ENCODE measurements around the gene CHRNB4. TPM values are rescaled to one million over a fixed set of nuclear protein-coding genes. Genes with fewer than 3 reads are reported as not detected.

CHRNB4 gene
- total RNA-seq, 1 donor from 2014 or later: not detected

GRCh38 chr15:78668987-78669386 lies 28.0 kb upstream of the CHRNB4 start:
- no peak for DNase-seq (ENCODE audit: low spot score)

DNA sequence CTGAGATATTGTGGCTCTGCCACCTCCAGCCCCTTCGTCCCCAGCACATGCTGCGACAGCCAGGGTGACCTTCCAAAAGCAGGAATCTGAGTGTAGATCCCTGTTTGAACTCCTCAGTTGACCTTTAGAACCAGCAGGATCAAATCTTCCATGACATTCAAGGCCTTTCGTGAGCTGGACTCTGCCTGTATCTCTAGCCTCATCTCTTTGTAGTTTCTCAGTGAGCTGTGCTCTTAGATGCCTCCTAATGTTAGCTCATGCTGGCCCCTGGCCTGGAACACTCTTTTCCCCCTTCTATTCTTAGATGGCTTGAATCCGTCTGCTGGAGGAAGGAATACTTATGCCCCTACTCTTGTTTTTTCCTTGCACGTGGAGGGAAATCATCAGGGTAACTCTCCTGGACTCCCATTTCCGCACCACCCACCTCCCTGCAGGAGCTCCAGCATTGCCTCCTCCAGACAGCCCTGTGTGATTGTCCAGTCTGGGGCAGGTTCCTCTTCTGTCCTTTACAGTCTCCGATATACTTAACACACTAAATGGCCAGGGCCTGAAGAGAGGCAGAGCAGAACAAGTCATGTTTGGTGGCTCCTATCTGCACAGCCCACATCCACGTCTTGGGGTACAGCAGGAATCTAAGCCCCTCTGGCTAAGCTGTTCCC lies 26.7 kb upstream of the CHRNB4 start:
- DNase-seq (ENCODE audit: low spot score): peak; percentile 64

- no peak for DNase-seq (ENCODE audit: low spot score)
Measured at GRCh38 chr15:78666010-78666409, 25.0 kb upstream of the CHRNB4 start.

DNA sequence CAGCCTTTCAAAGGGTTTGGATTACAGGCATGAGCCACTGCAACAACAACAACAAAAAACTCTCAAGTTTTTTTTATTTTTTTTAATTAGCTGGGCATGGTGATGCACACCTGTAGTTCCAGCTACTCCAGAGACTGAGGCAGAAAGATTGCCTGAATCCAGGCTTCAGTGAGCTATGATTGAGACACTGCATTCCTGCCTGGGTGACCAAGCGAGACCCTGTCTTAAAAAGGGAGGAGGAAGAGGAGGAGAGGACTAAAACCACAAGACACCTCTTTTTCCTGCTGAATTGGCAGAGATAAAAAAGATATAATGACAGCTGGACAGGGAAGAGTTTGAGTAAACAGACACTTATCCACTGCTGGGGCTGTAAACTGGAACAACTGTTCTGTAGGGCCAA lies 22.7 kb upstream of the CHRNB4 start:
- DNase-seq (ENCODE audit: low spot score): no peak

DNA sequence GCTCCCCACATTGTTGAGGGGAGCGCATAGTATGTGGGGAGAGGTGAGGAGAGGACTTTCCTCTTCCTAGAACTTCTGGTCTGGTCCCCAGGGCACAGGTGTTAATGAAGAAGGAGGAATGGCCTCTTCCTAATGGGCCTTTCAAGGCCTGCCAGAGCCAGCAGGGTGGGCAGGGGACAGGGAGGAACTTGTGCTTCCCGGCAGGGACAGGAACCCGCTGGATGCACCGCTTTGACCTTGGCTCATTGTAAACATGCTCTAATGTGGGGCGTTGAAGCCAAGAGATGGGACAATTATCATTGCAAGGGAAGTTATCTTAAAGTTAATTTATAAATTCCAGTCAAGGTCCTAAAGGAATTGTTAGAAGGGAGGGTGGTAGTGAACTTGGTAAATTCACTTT lies 21.0 kb upstream of the CHRNB4 start:
- no peak for DNase-seq (ENCODE audit: low spot score)

DNA sequence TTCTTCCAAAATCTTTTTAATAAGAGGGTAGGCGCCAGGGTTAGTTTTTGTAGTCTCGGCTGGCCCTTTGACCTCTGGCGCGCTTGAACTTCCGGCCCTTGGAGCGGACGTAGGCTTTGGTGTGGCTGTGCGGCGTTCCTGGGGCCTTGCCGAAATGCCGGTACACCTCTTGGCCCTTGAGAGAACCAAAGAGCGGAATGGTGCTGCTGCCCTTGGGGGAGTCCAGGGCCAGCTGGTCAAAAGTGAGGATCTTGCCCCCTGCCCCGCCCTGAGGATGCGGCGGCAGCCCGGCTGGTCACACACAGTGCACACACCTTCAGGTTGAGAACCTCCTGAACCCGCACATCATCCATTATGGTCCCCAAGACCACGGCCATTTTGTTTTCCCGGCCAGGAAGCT lies 20.0 kb upstream of the CHRNB4 start:
- DNase-seq (ENCODE audit: low spot score): no peak

DNA sequence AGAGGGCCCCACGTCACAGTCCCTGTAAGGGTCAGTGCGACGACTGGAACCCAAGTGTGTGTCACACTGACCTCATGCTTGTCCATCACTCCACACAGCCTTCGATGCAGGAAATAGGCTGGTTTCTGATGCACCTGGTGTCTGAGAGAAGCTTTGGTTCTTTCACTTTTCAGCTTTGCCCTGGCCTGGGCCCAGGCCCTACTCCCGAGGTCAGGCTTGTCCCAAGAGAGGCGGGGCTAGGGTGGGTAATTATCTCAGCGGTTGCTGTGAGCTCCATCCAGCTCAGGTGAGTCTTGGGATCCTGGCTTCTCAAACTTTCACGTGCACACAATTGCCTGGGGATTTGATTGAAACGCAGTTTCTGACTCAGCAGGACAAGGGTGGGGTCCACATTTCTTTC lies 19.6 kb upstream of the CHRNB4 start:
- DNase-seq (ENCODE audit: low spot score): no peak

GRCh38 chr15:78658823-78659222 lies 17.8 kb upstream of the CHRNB4 start:
- no peak for DNase-seq (ENCODE audit: low spot score)

- no peak for DNase-seq (ENCODE audit: low spot score)
Measured at GRCh38 chr15:78654272-78654671, 13.3 kb upstream of the CHRNB4 start.

DNA sequence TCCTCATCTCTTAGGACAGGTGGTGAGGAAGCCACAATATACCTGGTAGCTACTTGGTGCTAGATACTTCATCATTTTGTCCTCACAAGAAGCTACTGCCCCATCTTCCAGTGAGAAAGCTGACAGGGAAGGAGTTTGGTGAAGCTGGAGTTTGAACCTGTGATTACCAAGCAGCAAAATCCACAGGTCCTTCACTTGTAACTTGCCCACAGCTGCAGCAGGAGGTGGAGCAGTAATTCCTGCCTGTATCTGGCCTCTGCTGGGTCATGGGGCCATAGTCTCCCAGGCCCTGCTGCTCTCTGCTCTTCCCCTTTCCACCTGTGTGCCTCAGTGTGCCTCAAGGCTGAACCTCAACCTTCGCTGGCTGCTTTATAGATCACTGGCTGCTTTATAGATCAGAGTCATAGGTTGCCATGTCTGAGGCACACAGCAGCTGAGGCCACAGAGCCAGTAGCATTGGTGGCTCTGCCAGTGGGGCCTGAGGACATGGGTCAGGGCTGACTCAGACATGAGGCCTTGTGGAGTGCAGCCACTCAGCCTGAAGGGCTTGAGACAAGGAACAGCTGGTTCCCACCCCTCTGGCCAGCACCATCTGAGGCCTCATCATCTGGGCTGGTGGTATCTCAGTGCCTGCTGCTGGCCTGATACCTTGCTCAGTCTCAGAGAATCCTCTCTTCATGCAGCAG lies 11.1 kb upstream of the CHRNB4 start:
- DNase-seq (ENCODE audit: low spot score): no peak

- no peak for DNase-seq (ENCODE audit: low spot score)
Measured at GRCh38 chr15:78651007-78651406, 10.0 kb upstream of the CHRNB4 start.

DNA sequence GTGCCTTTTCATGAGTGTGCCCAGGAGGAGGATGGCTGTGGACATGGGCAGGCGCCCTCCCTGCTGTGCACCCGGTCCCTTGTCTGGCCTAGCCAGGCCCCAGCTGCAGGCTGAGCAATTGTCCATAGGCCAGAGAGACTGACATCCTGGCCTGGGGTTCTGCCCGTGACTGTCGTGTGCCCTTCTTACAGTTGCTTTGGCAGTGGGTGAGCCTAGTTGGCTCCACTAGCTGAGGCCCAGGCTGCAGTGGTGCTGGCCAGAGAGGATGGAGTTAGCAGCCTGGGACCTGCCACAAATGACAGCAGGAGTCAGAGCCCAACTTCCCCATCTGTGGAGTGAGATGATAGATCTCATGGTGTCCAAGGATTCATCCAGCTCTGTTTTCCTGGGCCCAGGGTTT lies 9.0 kb upstream of the CHRNB4 start:
- DNase-seq (ENCODE audit: low spot score): no peak

DNA sequence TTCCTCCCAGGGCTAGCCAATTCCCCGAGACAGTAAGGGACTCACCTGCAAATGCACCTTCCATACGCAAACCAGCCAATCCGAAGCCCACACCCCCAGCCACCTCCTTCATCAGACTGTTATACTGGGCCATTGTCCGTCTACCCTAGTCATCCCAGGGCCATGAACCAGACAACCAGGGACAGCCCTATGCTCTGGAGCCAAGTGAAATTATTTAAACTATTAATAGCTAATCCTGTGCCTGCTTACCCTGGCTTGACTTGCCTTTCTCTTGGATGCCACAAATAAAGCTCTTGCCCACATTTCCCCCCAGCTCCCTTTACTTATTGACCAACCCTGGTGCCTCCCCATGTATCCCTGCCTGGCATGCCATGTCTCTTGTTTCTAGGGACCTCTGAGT lies 4.0 kb upstream of the CHRNB4 start:
- DNase-seq (ENCODE audit: low spot score): no peak

GRCh38 chr15:78642331-78642730 lies 1.3 kb upstream of the CHRNB4 start:
- no peak for DNase-seq (ENCODE audit: low spot score)

DNA sequence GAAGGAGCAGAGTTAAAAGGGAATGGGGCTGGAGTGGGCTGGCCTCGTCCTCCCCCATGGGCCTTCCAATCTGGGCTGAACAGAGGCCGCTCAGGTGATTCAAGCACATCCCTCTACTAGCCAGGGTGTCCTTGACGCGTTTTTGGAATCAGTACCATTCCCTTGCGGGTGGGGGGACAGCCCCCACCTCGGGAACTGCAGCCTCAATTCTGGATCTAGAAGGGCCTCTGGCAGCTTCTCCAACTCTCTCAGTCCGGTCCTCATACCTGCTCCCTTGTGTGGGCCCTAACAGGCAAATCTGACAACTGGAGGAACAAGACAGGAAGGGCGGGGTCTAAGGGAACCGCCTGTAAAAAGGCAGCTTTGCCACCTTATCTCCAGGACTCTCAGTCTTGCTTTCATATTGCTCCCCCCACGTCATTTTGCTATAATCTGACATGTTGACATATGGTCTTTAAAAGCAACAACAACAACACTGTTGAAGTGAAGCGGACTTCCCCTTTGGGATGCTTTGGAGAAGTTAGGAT lies 802 bp upstream of the CHRNB4 start:
- no peak for DNase-seq (ENCODE audit: low spot score)

DNA sequence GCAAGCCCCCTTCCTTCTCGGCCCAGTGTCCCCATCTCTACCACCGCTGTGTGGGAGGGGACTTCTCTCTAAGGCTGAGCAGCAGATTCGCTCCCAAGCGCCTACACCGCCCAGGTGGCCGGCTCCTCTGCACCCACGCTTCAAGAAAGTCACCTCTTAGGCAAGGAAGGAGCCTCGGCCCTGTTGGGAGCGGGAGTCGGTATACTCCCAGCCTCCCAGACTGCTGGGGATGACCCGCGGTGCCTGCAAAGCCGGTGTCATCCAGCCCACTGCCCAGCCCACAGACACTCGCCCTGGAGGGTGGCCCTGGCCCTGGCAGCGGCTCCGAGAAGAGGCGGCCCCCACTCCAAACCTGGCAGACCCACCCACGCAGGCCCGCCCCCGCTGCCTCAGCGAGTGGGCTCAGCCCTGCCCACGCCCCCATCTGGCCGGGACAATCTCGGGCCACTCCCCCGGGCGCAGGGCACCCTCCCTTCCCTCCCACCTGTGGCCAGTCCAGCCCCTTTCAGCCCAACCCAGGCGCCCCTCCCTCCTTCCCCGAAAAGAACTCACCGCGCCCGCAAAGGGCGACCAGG lies 396 bp downstream of the CHRNB4 start:
- DNase-seq (ENCODE audit: low spot score): no peak

GRCh38 chr15:78638658-78639314 lies 2.2 kb downstream of the CHRNB4 start:
- no peak for DNase-seq (ENCODE audit: low spot score)

DNA sequence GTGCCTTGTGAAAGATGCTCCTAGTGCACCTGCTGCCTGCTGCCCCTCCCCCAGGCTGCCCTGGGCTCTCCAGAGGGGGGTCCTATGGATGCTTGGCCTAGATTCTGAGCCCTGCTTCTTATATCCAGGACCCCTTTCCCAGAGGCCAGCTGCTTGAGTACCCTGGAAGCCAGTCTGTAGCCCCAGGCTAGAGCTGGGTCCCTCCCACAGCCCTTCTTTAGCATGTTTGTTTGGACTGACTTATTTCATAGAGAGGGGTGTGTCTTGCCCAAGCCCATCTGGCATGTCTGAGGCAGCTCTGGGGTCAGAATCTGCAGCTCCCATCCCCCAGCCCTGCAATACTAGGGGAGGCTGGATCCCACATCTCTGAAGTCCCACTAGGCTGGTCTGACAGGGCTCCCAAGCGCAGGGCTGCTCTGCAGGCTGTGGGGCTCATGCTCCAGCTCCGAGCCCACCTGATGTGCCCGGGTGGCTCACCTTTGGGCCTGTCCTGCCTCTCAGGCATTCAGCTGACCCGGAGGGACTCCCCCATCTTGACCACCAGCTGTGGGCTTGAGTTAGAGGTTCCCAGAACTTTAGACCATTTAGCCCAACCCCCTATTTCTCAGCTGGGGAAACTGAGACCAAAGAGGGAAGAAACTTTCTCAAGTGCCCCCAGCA lies 3.1 kb downstream of the CHRNB4 start:
- no peak for DNase-seq (ENCODE audit: low spot score)

DNA sequence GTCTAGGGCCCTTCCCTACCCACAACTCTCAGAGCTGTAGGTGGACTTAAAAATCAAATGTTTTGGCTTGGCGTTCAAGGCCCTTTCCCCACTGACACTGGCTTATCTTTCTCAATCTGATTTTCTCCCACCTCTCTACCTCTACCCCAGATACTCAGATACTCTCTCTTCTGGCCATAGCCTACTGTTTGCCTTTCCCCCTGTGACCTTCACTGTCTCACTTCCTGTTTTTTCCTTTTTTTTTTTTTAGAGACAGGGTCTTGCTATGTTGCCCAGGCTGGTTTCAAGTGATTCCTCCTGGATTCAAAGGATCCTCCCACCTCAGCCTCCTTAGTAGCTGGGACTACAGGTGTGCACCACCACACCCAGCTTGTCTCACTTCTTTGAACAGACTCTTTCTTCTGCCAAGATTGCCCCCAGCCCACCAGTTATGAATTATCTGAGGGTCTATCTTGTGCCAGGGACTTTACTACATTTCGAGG lies 4.6 kb downstream of the CHRNB4 start:
- DNase-seq (ENCODE audit: low spot score): no peak

GRCh38 chr15:78635346-78635745 lies 5.7 kb downstream of the CHRNB4 start:
- DNase-seq (ENCODE audit: low spot score): peak; percentile 62

Data from mesenteric fat pad (tissue), 1 donor.